Motor neuron (in vitro differentiated cells): Measurements from ENCODE around the gene CST9L. TPM values are rescaled to one million over a fixed set of nuclear protein-coding genes. Genes with fewer than 3 reads are reported as not detected.
A peak's percentile ranks its signal among the peaks of the same experiment; 100 is the strongest.

Source experiments
- ATAC-seq, 8 experiments: fragments of 200-7000 bp; cut with Tn5 transposase; replicated peaks in 6 of 8; 2 replicates each; pipeline ENCODE4 v1.8.0; 2021; ENCODE audit warnings: mild to moderate bottlenecking in 8 of 8, moderate library complexity in 8 of 8
- H3K27ac ChIP-seq, 2 donors: fragments of 250-450 bp; sonication (Bioruptor Pico); 2 replicates each; pipeline ENCODE4 v1.9.0; 2021; ENCODE audit warnings: antibody characterized with exemption in 2 of 2, mild to moderate bottlenecking in 2 of 2, moderate library complexity in 1 of 2
- H3K4me1 ChIP-seq, 2 donors: fragments of 250-450 bp; sonication (Bioruptor Pico); replicated peaks in 1 of 2; 2 replicates each; pipeline ENCODE4 v1.6.1; 2021; ENCODE audit warnings: antibody characterized with exemption in 2 of 2, mild to moderate bottlenecking in 2 of 2, moderate library complexity in 1 of 2
- H3K4me3 ChIP-seq, 5 donors: fragments of 250-450 bp; sonication (Bioruptor Pico); 2 replicates each; pipeline ENCODE4 v1.9.0; 2021; ENCODE audit warnings: antibody characterized with exemption in 5 of 5, mild to moderate bottlenecking in 5 of 5, moderate library complexity in 4 of 5
- WGBS, 10 experiments: fragments of 450-650 bp; shearing (Covaris generic); methylation state at CpG; one replicate each; pipeline ENCODE4 v1.0.0; 2022; 5-methylcytosine and 5-hydroxymethylcytosine counted together
- in situ Hi-C, 9 experiments: fragments of 400-800 bp; cut with MboI; loops; one replicate each; pipeline ENCODE4 v1.15.0; 2021; ENCODE audit warnings: low sequenced_read_pairs in 9 of 9, low pct_unique_long_range_greater_than_20kb in 2 of 9; ENCODE audit not compliant: unreplicated experiment in 9 of 9
- total RNA-seq, 8 experiments: library from RNA; unstranded; fragments of 300-600 nt; gene quantifications; 2 replicates each; pipeline versions ENCODE4 v1.2.3 to v1.2.4, GENCODE V29; 2022

The CST9L gene
- total RNA-seq, 8 experiments from 2014 or later, result not detected

DNA sequence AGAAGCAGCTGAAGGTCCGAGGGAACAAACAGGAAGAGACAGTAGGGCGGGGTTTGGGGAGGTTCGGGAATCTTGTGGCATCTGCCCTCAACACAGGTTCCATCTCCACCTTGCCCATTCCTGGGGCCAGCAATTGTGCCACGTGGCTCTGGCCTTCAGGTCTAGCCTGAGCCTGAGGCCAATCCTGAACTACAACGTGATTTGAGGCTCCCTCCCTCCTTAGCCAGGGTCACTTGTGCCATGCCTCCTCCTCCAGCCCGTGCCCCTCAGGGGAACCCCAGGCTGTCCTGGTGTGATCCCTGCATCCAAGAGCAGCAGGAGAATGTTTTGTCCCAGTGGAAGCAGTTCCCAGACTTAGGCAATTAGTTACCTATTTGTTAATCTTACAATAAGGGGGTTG, 34.4 kb upstream of the CST9L start:
- H3K4me3 ChIP-seq, result no peak overlapping the region
- H3K27ac ChIP-seq, result no peak overlapping the region
- no peak for ATAC-seq
- WGBS, 10 experiments, result 20 to 90% (median 67%) methylated on average over 1 to 3 of the region's 6 CpGs; no CpG with 5 or more reads in 4 of the 10 experiments
- H3K4me1 ChIP-seq, result no peaks in the 10 kb centered on the region
- in situ Hi-C loops, result loop anchor here in 4 of 9 experiments (10.0 to 25.0 kb wide), 2 partner anchors 158 to 165 kb away; partner anchors contain the start of gene CSTL1 (in 1 of the 4)

GRCh38 chr20:23602241-23602640, 34.0 kb upstream of the CST9L start:
- in situ Hi-C loops, result loop anchor here in 4 of 9 experiments (10.0 to 25.0 kb wide), 2 partner anchors 157 to 165 kb away; partner anchors contain the start of gene CSTL1 (in 1 of the 4)
- Histone ChIP-seq H3K4me3 (no peak overlapping the region), H3K4me1 (no peaks in the 10 kb centered on the region), H3K27ac (no peak overlapping the region)
- 7 to 80% (median 78%) methylated on average over 1 to 2 of the region's 2 CpGs; no CpG with 5 or more reads in 6 of the 10 experiments for WGBS, 10 experiments
- ATAC-seq, result peak in 1 of 8 experiments; percentile 14

DNA sequence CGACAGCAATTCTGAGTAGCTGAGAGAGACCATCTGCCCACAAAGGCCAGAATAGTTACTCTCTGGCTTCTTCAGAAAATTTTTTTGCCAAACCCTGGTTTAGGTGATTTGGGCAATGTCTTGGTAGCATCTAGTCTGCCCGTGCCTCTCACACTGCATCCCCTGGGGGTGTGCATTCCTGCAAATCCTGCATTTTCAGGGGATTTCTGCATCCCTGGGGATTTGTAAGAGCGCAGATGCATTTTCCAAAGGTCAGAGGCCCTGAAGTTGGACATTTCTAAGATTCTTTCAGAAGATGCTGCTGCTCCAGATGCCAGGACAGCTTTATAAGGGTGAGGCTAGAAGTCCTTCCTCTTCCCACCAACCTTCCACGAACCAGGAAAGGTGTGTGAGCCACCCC, 33.4 kb upstream of the CST9L start:
- no peaks in the 10 kb centered on the region for H3K4me1 ChIP-seq
- ATAC-seq, result peak in 1 of 8 experiments; percentile 43
- 17 to 100% (median 80%) methylated on average over 1 to 4 of the region's 4 CpGs; no CpG with 5 or more reads in 3 of the 10 experiments for WGBS, 10 experiments
- in situ Hi-C loops, result loop anchor here in 4 of 9 experiments (10.0 to 25.0 kb wide), 2 partner anchors 157 to 164 kb away; partner anchors contain the start of gene CSTL1 (in 1 of the 4)
- H3K27ac ChIP-seq, result no peak overlapping the region
- no peak overlapping the region for H3K4me3 ChIP-seq

DNA sequence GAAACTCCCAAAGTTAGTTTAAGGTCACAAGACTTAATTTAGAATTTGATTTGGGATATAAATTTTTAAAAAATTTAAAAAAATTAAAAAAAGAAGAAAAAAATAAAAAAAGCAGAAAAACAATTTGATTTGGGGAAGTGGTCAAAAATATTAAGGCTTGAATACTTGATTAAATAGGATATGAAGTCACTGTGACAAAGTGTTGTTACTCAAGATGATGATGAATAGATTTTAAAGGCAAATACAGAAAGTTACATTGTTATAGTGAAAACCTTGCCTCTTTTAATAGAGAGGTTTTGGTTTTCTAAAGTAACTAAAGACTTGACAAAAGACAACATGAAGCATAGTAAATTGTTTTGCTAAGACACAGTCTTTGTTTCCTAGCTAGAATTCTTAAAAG, 30.2 kb upstream of the CST9L start:
- no peak for ATAC-seq
- H3K27ac ChIP-seq, result no peak overlapping the region
- in situ Hi-C loops, result no loop called here
- no peak overlapping the region for H3K4me3 ChIP-seq
- H3K4me1 ChIP-seq, result no peaks in the 10 kb centered on the region

DNA sequence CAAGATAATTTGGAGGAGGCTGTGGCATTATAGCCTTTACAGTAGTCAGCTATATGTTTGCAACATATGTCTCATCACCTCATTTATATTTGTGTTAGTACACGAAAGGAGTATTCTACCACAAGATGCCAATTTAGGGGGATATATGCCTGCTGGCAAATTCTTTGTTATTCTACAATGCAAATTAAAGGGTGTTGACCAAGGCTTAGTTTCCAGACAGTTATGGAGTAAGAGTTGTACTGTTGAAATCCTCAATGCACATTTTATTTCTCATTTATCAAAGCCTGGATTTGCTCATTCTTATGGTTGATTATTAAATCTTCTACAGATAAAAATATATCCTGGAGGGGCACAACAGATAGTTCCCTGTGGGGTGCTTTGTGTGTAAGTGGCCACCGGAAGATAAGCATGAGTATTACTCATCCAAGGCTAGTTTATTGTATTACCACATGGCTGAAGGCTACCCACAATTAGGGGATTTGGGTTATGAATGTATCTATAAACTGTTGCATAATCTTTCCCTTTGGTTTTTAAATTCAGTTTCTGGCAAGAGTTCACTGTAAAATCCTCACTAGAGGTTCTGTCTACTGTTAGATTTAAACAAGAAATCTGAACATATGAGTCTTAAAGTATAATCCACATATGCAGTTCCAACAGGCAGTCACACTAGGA, 28.4 kb upstream of the CST9L start:
- Histone ChIP-seq H3K27ac (no peak overlapping the region), H3K4me1 (no peaks in the 10 kb centered on the region), H3K4me3 (no peak overlapping the region)
- in situ Hi-C loops, result no loop called here
- 0 to 84% (median 54%) methylated on average over 1 to 2 of the region's 2 CpGs; no CpG with 5 or more reads in 2 of the 10 experiments for WGBS, 10 experiments
- peak in 3 of 8 experiments; percentile 90 to 93 (median 91) for ATAC-seq

DNA sequence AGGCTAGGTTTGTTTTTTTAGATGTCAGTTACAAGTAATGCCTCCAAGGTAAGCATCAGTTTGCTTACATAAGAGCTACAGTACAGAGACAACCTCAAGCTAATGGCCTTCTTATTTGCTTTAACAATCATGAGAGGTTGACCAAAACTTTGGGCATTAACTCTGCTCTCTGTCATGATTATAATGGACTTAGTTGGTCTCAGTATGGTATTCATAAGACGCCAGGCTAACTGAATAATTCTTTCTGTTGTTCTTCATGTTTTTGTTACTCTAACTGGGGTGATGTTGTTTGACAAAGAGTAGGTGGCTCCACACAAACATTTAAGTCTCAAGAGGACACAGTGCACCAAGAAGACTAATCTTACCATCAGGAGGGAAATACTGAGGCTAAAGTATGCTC, 27.7 kb upstream of the CST9L start:
- no peak overlapping the region for H3K4me3 ChIP-seq
- in situ Hi-C loops, result no loop called here
- ATAC-seq, result no peak
- 18 to 100% (median 60%) methylated on average over 1 of the region's 1 CpG; no CpG with 5 or more reads in 3 of the 10 experiments for WGBS, 10 experiments
- H3K4me1 ChIP-seq, result no peaks in the 10 kb centered on the region
- H3K27ac ChIP-seq, result no peak overlapping the region

DNA sequence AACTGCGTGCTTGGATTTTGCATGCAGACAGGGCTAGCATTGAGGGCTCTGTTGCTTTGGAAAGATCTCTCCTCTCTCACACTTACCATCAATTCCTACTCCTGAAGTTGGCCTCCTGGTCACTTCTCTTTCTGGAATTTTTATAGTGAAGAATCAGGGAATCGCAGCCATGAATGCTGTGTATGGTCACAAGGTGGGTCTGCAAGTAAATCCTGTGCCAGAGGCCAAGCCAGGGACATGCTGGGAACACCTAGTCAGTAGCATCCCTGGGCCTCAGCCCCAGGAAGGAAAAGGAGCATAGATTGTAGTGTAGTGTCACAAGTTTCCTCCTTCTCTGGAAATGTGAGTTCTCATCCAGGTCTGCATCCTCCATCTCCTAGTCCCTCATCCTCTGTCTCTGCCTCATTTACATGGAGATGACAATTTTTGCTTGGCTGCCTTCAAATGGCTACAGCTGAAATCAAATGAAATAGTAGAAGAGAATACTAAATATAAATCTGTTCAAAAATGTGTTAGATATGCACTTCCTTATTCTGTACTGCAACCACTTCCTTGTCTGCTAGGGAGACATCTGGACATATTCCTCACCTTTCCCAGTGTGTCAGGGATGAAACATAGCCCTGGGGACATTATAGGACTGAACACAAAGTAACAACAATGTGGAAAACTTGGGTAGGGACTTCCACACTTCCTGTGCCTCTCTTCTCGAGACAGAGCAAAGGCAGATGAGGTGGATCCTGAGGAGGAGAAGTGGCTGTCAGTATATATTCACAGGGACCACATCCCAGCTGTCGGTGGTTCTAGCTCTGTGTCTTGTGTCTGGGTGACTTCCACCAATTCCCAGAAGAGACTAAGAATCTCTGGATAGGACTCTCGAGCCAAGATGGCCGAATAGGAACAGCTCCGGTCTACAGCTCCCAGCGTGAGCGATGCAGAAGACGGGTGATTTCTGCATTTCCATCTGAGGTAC, 20.4 kb upstream of the CST9L start:
- 40 to 100% (median 90%) methylated on average over 1 to 3 of the region's 10 CpGs; no CpG with 5 or more reads in 4 of the 10 experiments for WGBS, 10 experiments
- Histone ChIP-seq H3K4me3 (no peak overlapping the region), H3K27ac (no peak overlapping the region), H3K4me1 (no peaks in the 10 kb centered on the region)
- ATAC-seq, result no peak
- in situ Hi-C loops, result no loop called here

- no peak overlapping the region for H3K4me3 ChIP-seq
- WGBS, 10 experiments, result 27 to 100% (median 100%) methylated on average over 1 to 5 of the region's 7 CpGs; no CpG with 5 or more reads in 7 of the 10 experiments
- no peaks in the 10 kb centered on the region for H3K4me1 ChIP-seq
- in situ Hi-C loops, result no loop called here
- no peak for ATAC-seq
- H3K27ac ChIP-seq, result no peak overlapping the region
These were observed 19.3 kb upstream of the CST9L start for GRCh38 chr20:23587631-23588030.

DNA sequence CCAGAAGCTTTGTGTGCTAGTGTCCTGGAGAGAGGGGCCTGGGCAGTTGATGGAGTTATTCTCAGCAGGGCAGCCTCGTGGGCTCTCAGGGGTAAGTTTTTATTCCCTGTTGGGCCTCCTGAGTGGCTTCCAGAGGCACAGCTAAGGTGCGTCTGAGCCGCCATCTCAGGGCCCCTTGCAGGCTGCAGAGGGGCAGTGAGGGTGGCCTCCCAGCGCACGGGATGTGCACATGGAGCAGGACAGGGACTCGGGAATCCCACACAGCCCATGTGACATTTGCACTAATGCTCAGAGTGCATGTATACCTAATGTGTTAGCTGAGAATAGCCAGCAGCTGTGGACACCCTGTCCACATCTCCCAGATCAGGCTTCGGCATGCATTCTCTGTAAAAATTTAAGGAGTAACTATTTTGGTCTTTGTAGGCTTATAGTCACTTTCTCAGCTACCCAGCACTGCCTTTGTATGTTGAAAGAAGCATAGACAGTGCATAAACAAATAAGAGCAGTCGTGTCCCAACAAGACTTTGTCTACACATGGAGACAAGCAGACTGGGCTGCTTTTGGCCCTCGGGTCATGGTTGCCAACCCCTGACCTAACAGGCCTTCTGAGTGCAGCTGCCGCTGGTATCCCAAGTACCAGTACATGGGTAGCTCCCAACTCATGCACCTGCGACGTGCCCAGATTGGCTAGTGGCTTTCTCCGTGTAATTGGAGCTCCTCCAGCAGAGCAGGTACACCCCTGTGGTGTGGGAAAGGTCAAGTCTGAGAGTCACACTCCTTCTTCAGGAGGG, 18.6 kb upstream of the CST9L start:
- in situ Hi-C loops, result no loop called here
- Histone ChIP-seq H3K4me1 (no peaks in the 10 kb centered on the region), H3K4me3 (no peak overlapping the region), H3K27ac (no peak overlapping the region)
- WGBS, 10 experiments, result 9 to 95% (median 50%) methylated on average over 1 to 8 of the region's 13 CpGs; no CpG with 5 or more reads in 2 of the 10 experiments
- ATAC-seq, result no peak

DNA sequence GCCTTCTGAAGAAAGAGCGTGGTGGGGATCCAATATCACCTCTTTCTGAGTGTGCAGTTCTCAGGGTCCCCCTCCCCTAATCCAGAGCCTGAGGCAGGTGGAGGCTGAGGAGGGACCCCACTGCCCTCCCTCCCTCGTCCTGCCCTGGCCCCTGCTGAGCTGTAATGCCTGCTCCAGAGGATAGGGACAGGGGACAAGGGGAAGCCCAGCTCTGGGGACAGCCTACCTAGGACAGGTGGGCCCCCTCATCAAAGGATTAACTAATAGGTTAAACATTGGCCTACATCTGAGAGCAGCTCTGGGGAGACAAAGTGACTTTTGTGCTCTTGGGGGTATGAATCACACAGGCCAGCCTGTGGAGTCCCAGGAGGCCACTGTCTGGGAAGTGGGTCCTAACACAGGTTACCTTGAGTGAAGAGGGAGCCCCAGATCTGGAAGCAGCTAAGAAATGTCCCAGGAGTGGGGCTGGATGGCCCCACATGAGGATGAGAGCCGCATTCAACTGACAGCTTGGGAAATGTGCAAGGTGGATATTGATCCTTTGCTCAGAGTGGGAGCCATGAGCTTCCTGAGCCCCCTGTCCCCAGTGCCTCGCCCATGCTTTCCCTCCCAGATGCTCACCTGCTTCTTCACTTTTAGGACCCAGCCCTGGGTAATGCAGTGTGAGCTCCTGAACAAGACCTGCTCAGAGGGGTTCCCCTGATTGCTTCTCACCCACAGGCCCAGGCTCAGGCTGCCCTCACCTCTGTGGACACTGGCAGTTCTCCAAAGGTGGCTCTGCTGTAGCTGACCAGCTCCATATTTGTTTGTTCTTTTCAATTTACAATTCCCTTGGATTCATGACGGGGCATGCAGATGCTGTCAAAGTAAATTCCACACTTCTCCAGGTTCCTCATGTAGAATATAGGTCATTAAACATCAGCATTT, 17.8 kb upstream of the CST9L start:
- Histone ChIP-seq H3K4me1 (no peaks in the 10 kb centered on the region), H3K4me3 (no peak overlapping the region), H3K27ac (no peak overlapping the region)
- WGBS, 10 experiments, result 33 to 100% (median 80%) methylated on average over 1 to 3 of the region's 5 CpGs; no CpG with 5 or more reads in 2 of the 10 experiments
- in situ Hi-C loops, result no loop called here
- ATAC-seq, result peak in 2 of 8 experiments; percentile 21 to 36

GRCh38 chr20:23585449-23585807, 17.1 kb upstream of the CST9L start:
- Histone ChIP-seq H3K4me3 (no peak overlapping the region), H3K4me1 (no peaks in the 10 kb centered on the region), H3K27ac (no peak overlapping the region)
- ATAC-seq, result no peak
- in situ Hi-C loops, result no loop called here
- 70 to 100% (median 83%) methylated on average over 1 to 3 of the region's 5 CpGs; no CpG with 5 or more reads in 6 of the 10 experiments for WGBS, 10 experiments
